Keratinocyte (primary cell): Measurements from ENCODE around the gene CHIT1. TPM values are rescaled to one million over a fixed set of nuclear protein-coding genes. Genes with fewer than 3 reads are reported as not detected.

Source experiments
- DNase-seq: peaks from one replicate; pipeline ENCODE4 v3.0.0-alpha.2; 2011; ENCODE audit warnings: low read depth, missing footprints, low spot score
- FAIRE-seq: peaks from 2 replicates; lab custom pipeline; 2011; peaks lifted over from hg19 to GRCh38; lab: Jason Lieb, UNC
- H2AFZ ChIP-seq: 2 replicates; pipeline ENCODE4 v1.6.0; 2012; ENCODE audit warnings: low read length, control low read depth, inconsistent platforms; ENCODE audit not compliant: control insufficient read depth
- H3K27ac ChIP-seq: 2 replicates; pipeline ENCODE4 v1.5.1; 2011; ENCODE audit warnings: low read length; ENCODE audit not compliant: control insufficient read depth, insufficient read depth
- H3K27me3 ChIP-seq: 3 replicates; pipeline ENCODE4 v1.6.0; 2011; ENCODE audit warnings: low read length; ENCODE audit not compliant: control insufficient read depth, insufficient read depth; ENCODE audit errors: extremely low read depth
- H3K36me3 ChIP-seq, 2 experiments: 2 replicates in 1 of 2; 3 replicates in 1 of 2; pipeline ENCODE4 v1.5.1; 2011; ENCODE audit warnings: low read length in 2 of 2, mild to moderate bottlenecking in 1 of 2; ENCODE audit not compliant: control insufficient read depth in 2 of 2, insufficient read depth in 2 of 2; ENCODE audit errors: extremely low read depth in 1 of 2
- H3K4me1 ChIP-seq: 3 replicates; pipeline ENCODE4 v1.5.1; 2011; ENCODE audit warnings: low read length; ENCODE audit not compliant: control insufficient read depth, insufficient read depth; ENCODE audit errors: extremely low read depth
- H3K4me2 ChIP-seq: 3 replicates; pipeline ENCODE4 v1.6.0; 2011; ENCODE audit warnings: low read depth, low read length; ENCODE audit not compliant: control insufficient read depth, insufficient read depth; ENCODE audit errors: extremely low read depth
- H3K4me3 ChIP-seq, 3 experiments: fragments of 200-600 bp in 1 of 3; sonication (generic) in 1 of 3; 2 replicates in 2 of 3; 3 replicates in 1 of 3; pipeline ENCODE4 v1.5.1; 2011 to 2016; ENCODE audit warnings: low read length in 3 of 3, mild to moderate bottlenecking in 3 of 3, control low read depth in 2 of 3, inconsistent platforms in 1 of 3, low read depth in 1 of 3, mixed read lengths in 1 of 3, mixed run types in 1 of 3, moderate library complexity in 1 of 3; ENCODE audit not compliant: control insufficient read depth in 2 of 3, insufficient read depth in 2 of 3; ENCODE audit errors: extremely low read depth in 1 of 3
- H3K79me2 ChIP-seq: 2 replicates; pipeline ENCODE4 v1.6.0; 2012; ENCODE audit warnings: low read length; ENCODE audit not compliant: control insufficient read depth, insufficient read depth
- H3K9ac ChIP-seq: 3 replicates; pipeline ENCODE4 v1.6.0; 2011; ENCODE audit warnings: low read length; ENCODE audit not compliant: control insufficient read depth, insufficient read depth; ENCODE audit errors: extremely low read depth
- H3K9me1 ChIP-seq: 3 replicates; pipeline ENCODE4 v1.6.0; 2011; ENCODE audit warnings: low read length; ENCODE audit not compliant: control insufficient read depth, insufficient read depth; ENCODE audit errors: extremely low read depth
- H3K9me3 ChIP-seq: 2 replicates; pipeline ENCODE4 v1.5.1; 2012; ENCODE audit warnings: low read depth, low read length; ENCODE audit not compliant: control insufficient read depth
- H4K20me1 ChIP-seq: 3 replicates; pipeline ENCODE4 v1.6.0; 2011; ENCODE audit warnings: low read length; ENCODE audit not compliant: control insufficient read depth, insufficient read depth; ENCODE audit errors: extremely low read depth
- EZH2 ChIP-seq: IDR thresholded peaks from one replicate; pipeline ENCODE4 v1.6.1; 2012; ENCODE audit warnings: inconsistent platforms, mild to moderate bottlenecking, low read length, moderate library complexity
- dilution Hi-C: fragments of 300-500 bp; cut with MboI; formaldehyde crosslinking; loops from one replicate; pipeline ENCODE4 v1.7.0; 2020; ENCODE audit warnings: low sequenced_read_pairs; ENCODE audit not compliant: extremely low pct_ligation_motif_present
- polyA plus RNA-seq, 5 experiments: library from polyadenylated mRNA; depleted of rRNA in 3 of 5; stranded (reverse) in 3 of 5; stranded (forward) in 1 of 5; unstranded in 1 of 5; fragments of >200 nt; gene quantifications; 1 replicate in 1 of 5; 2 replicates in 3 of 5; 3 replicates in 1 of 5; pipeline versions ENCODE4 v1.2.1 to v1.2.3, GENCODE V29; 2011 to 2012; ENCODE audit warnings: missing spikeins in 2 of 5, low read depth in 1 of 5, low replicate concordance in 1 of 5
- TF ChIP-seq, protein P1 (sequence below), 3 experiments: IDR thresholded peaks in 1 of 3; conservative IDR thresholded peaks in 1 of 3; optimal IDR thresholded peaks in 1 of 3; 2 replicates in 2 of 3; 3 replicates in 1 of 3; pipeline versions ENCODE3 to v1.5.1; 2011; ENCODE audit warnings: low read length in 3 of 3, mild to moderate bottlenecking in 3 of 3, moderate library complexity in 2 of 3, control low read depth in 1 of 3, inconsistent platforms in 1 of 3; ENCODE audit not compliant: insufficient read depth in 2 of 3; ENCODE audit errors: extremely low read depth in 1 of 3

Gene CHIT1
- polyA plus RNA-seq, 1 donor (not counting 4 experiments of a cell fraction or from before 2014, with no cell fraction given), result not detected

DNA sequence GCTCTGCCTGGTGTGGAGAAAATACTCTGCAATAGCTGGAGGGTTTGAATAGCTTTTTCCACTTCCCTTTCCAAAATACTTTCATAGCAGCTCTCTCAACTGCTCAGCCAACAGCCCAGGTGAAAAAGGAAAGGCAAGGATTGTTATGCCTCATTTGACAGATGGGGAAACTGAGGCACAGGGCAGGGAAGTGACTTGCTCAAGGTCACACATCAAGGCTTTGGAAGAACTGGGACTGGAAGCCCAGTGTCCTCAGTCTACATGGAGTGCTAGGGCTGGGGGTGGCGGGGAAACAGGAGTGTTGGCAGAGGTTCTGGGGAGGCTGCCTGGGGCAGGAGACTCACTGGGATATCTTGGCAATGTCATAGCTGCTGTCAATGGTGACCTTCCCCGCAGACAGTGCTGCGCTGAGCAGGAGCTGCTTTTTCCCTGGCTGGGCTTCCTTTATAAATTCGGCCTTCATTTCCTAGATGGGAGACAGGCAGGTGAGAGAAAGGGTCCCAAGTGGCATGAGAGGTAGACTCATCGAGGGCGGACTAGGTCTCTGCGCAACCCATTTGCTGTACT is 47.0 kb downstream of the CHIT1 start:
- no peaks in the 10 kb centered on the region for H3K36me3 ChIP-seq
- dilution Hi-C loops, result no loop called here
- peaks cover 6% of the 10 kb centered on the region for H3K27me3 ChIP-seq
- H3K4me1 ChIP-seq, result no peaks in the 10 kb centered on the region
- no peaks in the 10 kb centered on the region for H3K79me2 ChIP-seq
- H3K9ac ChIP-seq, result no peak overlapping the region
- no peak overlapping the region for H2AFZ ChIP-seq
- no peak overlapping the region for H3K4me2 ChIP-seq
- no peaks in the 10 kb centered on the region for H3K9me1 ChIP-seq
- no peak overlapping the region for H3K27ac ChIP-seq
- no peaks in the 10 kb centered on the region for H4K20me1 ChIP-seq
- H3K4me3 ChIP-seq, result no peak overlapping the region
- FAIRE-seq (no peak), DNase-seq (no peak)
- no peaks in the 10 kb centered on the region for H3K9me3 ChIP-seq
- no peak for TF ChIP-seq EZH2
- TF ChIP-seq, protein P1, sequence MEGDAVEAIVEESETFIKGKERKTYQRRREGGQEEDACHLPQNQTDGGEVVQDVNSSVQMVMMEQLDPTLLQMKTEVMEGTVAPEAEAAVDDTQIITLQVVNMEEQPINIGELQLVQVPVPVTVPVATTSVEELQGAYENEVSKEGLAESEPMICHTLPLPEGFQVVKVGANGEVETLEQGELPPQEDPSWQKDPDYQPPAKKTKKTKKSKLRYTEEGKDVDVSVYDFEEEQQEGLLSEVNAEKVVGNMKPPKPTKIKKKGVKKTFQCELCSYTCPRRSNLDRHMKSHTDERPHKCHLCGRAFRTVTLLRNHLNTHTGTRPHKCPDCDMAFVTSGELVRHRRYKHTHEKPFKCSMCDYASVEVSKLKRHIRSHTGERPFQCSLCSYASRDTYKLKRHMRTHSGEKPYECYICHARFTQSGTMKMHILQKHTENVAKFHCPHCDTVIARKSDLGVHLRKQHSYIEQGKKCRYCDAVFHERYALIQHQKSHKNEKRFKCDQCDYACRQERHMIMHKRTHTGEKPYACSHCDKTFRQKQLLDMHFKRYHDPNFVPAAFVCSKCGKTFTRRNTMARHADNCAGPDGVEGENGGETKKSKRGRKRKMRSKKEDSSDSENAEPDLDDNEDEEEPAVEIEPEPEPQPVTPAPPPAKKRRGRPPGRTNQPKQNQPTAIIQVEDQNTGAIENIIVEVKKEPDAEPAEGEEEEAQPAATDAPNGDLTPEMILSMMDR (optimal IDR thresholded peaks at IDR 0.05 in 1 of 3, IDR thresholded peaks at IDR 0.05 in 1 of 3, conservative IDR thresholded peaks at IDR 0.05 in 1 of 3; ENCODE audit: extremely low read depth in 1 of 3, insufficient read depth in 2 of 3, low read length in 3 of 3), result no peak

- FAIRE-seq, result no peak
- peaks cover 6% of the 10 kb centered on the region for H3K27me3 ChIP-seq
- H3K9me3 ChIP-seq, result no peaks in the 10 kb centered on the region
- H3K4me3 ChIP-seq, result no peak overlapping the region
- dilution Hi-C loops, result no loop called here
- H3K4me1 ChIP-seq, result no peaks in the 10 kb centered on the region
- TF ChIP-seq EZH2, result no peak
- TF ChIP-seq, protein P1 (optimal IDR thresholded peaks at IDR 0.05 in 1 of 3, IDR thresholded peaks at IDR 0.05 in 1 of 3, conservative IDR thresholded peaks at IDR 0.05 in 1 of 3; ENCODE audit: extremely low read depth in 1 of 3, insufficient read depth in 2 of 3, low read length in 3 of 3), result no peak
- no peak for DNase-seq
- no peak overlapping the region for H3K9ac ChIP-seq
- H3K27ac ChIP-seq, result no peak overlapping the region
- H3K4me2 ChIP-seq, result no peak overlapping the region
- no peak overlapping the region for H2AFZ ChIP-seq
- H3K36me3 ChIP-seq, result no peaks in the 10 kb centered on the region
- H4K20me1 ChIP-seq, result no peaks in the 10 kb centered on the region
- H3K79me2 ChIP-seq, result no peaks in the 10 kb centered on the region
- no peaks in the 10 kb centered on the region for H3K9me1 ChIP-seq
Observed at GRCh38 chr1:203181586-203182386, 47.7 kb downstream of the CHIT1 start.
